Measurements from ENCODE around the gene AATK. TPM values are rescaled to one million over a fixed set of nuclear protein-coding genes. Genes with fewer than 3 reads are reported as not detected.
A peak's percentile ranks its signal among the peaks of the same experiment; 100 is the strongest.

Gene AATK
- total RNA-seq, 6 donors from 2014 or later = 39.2 to 144 (median 92.2) TPM

DNA sequence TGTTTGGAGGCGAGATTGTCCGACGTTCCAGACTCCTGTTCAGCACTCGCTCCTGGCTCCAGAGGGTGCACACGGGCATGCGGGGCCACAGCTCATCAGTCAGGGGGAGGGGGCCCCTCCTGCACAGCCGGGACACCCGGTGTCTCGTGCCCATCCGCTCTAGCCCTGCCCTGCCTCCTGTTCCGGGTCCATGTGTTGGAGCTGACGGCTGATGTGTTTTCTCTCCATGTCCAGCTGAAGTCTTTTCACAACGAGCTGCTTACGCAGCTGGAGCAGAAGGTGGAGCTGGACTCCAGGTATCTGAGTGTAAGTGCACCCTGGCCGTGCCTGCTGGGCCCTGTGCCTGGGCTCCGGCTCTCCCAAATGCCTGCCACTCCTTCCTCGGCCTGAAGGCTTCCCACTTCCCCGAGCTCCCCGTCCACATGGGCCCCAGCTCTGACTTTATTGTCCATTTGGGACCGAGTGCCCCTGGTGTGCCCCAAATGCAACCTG, 80.6 kb downstream of the AATK start:
- Histone ChIP-seq H3K36me3 (peaks cover 0 to 49% (median 33%) of the 10 kb centered on the region in 4 donors), H3K27ac (peak overlapping the region; percentile 84 to 94 (median 89)), H3K27me3 (no peaks in the 10 kb centered on the region), H3K4me1 (peaks cover 44 to 76% (median 65%) of the 10 kb centered on the region in 4 donors), H3K4me3 (no peak overlapping the region), H3K9me3 (no peaks in the 10 kb centered on the region)
- 83 to 88% methylated on average over 15 to 19 of the region's 20 CpGs for WGBS, 2 donors
- TF ChIP-seq POLR2A (IDR thresholded peaks at IDR 0.05) (no peak), POLR2AphosphoS5 (IDR thresholded peaks at IDR 0.05) (no peak), EP300 (IDR thresholded peaks at IDR 0.05) (no peak), CTCF (IDR thresholded peaks at IDR 0.05) (peak in 3 of 6 experiments; percentile 25 to 28 (median 28))
- ATAC-seq (ENCODE audit: low FRiP score in 2 of 2) (no peak), DNase-seq (no peak)

GRCh38 chr17:81084680-81085419, 81.2 kb downstream of the AATK start:
- H3K4me1 ChIP-seq = peaks cover 43 to 75% (median 59%) of the 10 kb centered on the region in 4 donors
- H3K36me3 ChIP-seq = peaks cover 0 to 51% (median 36%) of the 10 kb centered on the region in 4 donors
- DNase-seq (peak in 1 of 2 donors; percentile 81), ATAC-seq (ENCODE audit: low FRiP score in 2 of 2) (peak in 1 of 2 donors; percentile 4)
- H3K4me3 ChIP-seq = no peak overlapping the region
- 82 to 83% methylated on average over 24 to 25 of the region's 26 CpGs for WGBS, 2 donors
- H3K27me3 ChIP-seq = no peaks in the 10 kb centered on the region
- TF ChIP-seq EP300 (IDR thresholded peaks at IDR 0.05) = peak in 1 of 4 donors; percentile 8
- no peak for TF ChIP-seq CTCF (IDR thresholded peaks at IDR 0.05)
- peak in 1 of 4 donors; percentile 29 for TF ChIP-seq POLR2A (IDR thresholded peaks at IDR 0.05)
- TF ChIP-seq POLR2AphosphoS5 (IDR thresholded peaks at IDR 0.05) = peak; percentile 9 to 36
- H3K27ac ChIP-seq = peak overlapping the region; percentile 84 to 94 (median 89)
- H3K9me3 ChIP-seq = no peaks in the 10 kb centered on the region

DNA sequence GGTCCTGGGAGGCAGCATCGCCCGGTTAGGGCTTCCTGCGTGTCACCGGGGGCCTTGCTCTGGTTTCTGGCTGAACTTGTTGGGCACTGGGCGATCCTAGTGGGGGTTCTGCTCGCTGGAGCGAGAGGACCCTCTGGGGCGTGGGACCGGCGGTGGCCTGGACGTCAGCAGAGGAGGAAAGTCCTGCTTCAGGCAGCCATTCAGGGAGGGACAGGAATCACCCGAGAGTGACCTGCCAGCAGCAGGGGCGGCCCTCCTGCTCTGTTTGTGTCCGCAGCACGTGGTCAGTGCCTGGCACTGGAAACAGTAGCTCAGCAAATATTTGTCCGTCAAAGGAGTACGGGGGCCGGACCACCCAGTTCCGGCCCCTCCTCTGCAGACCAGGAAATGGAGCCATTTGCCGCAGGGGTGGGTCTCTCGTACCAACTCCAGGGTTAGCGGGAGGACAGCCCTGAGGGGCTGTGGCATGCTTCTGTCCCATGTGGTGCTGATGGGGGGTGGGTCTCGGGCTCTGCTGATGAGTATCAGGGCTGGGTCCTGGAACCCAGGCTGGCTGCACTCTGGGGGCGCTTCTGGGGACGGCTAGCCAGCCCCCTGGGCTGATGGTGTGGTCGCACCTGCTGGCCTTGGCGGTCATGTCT, 82.8 kb downstream of the AATK start:
- ATAC-seq (ENCODE audit: low FRiP score in 2 of 2) (peak; percentile 12 to 80), DNase-seq (peak in 1 of 2 donors; percentile 93)
- Histone ChIP-seq H3K4me1 (peaks cover 39 to 75% (median 52%) of the 10 kb centered on the region in 4 donors), H3K27me3 (no peaks in the 10 kb centered on the region), H3K36me3 (peaks cover 0 to 55% (median 37%) of the 10 kb centered on the region in 4 donors), H3K27ac (peak overlapping the region; percentile 84 to 94 (median 89)), H3K4me3 (no peak overlapping the region), H3K9me3 (no peaks in the 10 kb centered on the region)
- TF ChIP-seq POLR2A (IDR thresholded peaks at IDR 0.05) (peak in 1 of 4 donors; percentile 16), CTCF (IDR thresholded peaks at IDR 0.05) (no peak), EP300 (IDR thresholded peaks at IDR 0.05) (peak in 2 of 4 donors; percentile 83 to 85), POLR2AphosphoS5 (IDR thresholded peaks at IDR 0.05) (peak; percentile 57 to 70)
- 43 to 47% methylated on average over 9 to 19 of the region's 27 CpGs for WGBS, 2 donors

- peak in 1 of 2 donors; percentile 85 for DNase-seq
- 61 to 67% methylated on average over 16 to 33 of the region's 33 CpGs for WGBS, 2 donors
- peak in 1 of 4 donors; percentile 18 for TF ChIP-seq POLR2A (IDR thresholded peaks at IDR 0.05)
- peak in 1 of 2 donors; percentile 39 for TF ChIP-seq POLR2AphosphoS5 (IDR thresholded peaks at IDR 0.05)
- TF ChIP-seq EP300 (IDR thresholded peaks at IDR 0.05) = no peak
- Histone ChIP-seq H3K27ac (peak overlapping the region; percentile 84 to 94 (median 89)), H3K9me3 (no peaks in the 10 kb centered on the region), H3K4me1 (peaks cover 39 to 75% (median 51%) of the 10 kb centered on the region in 4 donors), H3K36me3 (peaks cover 0 to 47% (median 30%) of the 10 kb centered on the region in 4 donors), H3K4me3 (no peak overlapping the region), H3K27me3 (no peaks in the 10 kb centered on the region)
- ATAC-seq (ENCODE audit: low FRiP score in 2 of 2) = peak; percentile 23 to 80
Observed at GRCh38 chr17:81082177-81083073, 83.6 kb downstream of the AATK start.

All from upper lobe of left lung (tissue), 6 donors.